Measurements from ENCODE around the gene CACTIN.

GRCh38 chr19:3610745-3611717 is 15.6 kb downstream of the CACTIN start:
- TF ChIP-seq, protein P1, sequence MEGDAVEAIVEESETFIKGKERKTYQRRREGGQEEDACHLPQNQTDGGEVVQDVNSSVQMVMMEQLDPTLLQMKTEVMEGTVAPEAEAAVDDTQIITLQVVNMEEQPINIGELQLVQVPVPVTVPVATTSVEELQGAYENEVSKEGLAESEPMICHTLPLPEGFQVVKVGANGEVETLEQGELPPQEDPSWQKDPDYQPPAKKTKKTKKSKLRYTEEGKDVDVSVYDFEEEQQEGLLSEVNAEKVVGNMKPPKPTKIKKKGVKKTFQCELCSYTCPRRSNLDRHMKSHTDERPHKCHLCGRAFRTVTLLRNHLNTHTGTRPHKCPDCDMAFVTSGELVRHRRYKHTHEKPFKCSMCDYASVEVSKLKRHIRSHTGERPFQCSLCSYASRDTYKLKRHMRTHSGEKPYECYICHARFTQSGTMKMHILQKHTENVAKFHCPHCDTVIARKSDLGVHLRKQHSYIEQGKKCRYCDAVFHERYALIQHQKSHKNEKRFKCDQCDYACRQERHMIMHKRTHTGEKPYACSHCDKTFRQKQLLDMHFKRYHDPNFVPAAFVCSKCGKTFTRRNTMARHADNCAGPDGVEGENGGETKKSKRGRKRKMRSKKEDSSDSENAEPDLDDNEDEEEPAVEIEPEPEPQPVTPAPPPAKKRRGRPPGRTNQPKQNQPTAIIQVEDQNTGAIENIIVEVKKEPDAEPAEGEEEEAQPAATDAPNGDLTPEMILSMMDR (IDR thresholded peaks at IDR 0.05) = no peak
- no peak for TF ChIP-seq POLR2A (IDR thresholded peaks at IDR 0.05)

All from right lobe of liver (tissue), 4 donors.